CD8-positive, alpha-beta memory T cell (primary cell): Measurements from ENCODE around the gene CCDC85A. TPM values are rescaled to one million over a fixed set of nuclear protein-coding genes. Genes with fewer than 3 reads are reported as not detected.

Experiments used
- CTCF ChIA-PET: fragments of 350-600 bp; sonication (Branson Sonifier 250); formaldehyde crosslinking; loops from one replicate; lab custom pipeline; 2021; ENCODE audit warnings: antibody characterized with exemption; lab: Charles Lee
- POLR2A ChIA-PET: fragments of 350-600 bp; sonication (Branson Sonifier 250); formaldehyde crosslinking; loops from one replicate; lab custom pipeline; 2021; ENCODE audit warnings: antibody characterized with exemption; lab: Charles Lee
- DNase-seq, 5 donors: peaks; one replicate each; pipeline versions ENCODE4 v3.0.0 to v3.0.0-alpha.2; 2020 to 2022; ENCODE audit warnings: mixed read lengths in 1 of 5
- H3K27ac ChIP-seq: one replicate; pipeline ENCODE4 v1.7.0; 2013; ENCODE audit warnings: low read depth, mild to moderate bottlenecking, low read length, moderate library complexity
- H3K27me3 ChIP-seq: 2 replicates; pipeline ENCODE4 v1.7.0; 2013; ENCODE audit warnings: low read length, mild to moderate bottlenecking; ENCODE audit not compliant: insufficient read depth, poor library complexity, severe bottlenecking
- H3K36me3 ChIP-seq: 2 replicates; pipeline ENCODE4 v1.7.0; 2013; ENCODE audit warnings: mild to moderate bottlenecking, low read length, moderate library complexity; ENCODE audit not compliant: insufficient read depth
- H3K4me1 ChIP-seq: 2 replicates; pipeline ENCODE4 v1.7.0; 2013; ENCODE audit warnings: mild to moderate bottlenecking, low read length, moderate library complexity; ENCODE audit not compliant: insufficient read depth
- H3K4me3 ChIP-seq: 2 replicates; pipeline ENCODE4 v1.7.0; 2013; ENCODE audit warnings: mild to moderate bottlenecking, low read length
- H3K9me3 ChIP-seq: 2 replicates; pipeline ENCODE4 v1.7.0; 2013; ENCODE audit warnings: mild to moderate bottlenecking, low read length
- H3K27ac Mint-ChIP-seq, 8 donors: one replicate each; pipeline ENCODE4 v1.8.0; 2020 to 2021; ENCODE audit warnings: mixed read lengths in 8 of 8, mild to moderate bottlenecking in 6 of 8, inconsistent platforms in 3 of 8, moderate library complexity in 3 of 8
- H3K27me3 Mint-ChIP-seq, 2 donors: one replicate each; pipeline ENCODE4 v1.8.0; 2020 to 2021; ENCODE audit warnings: mixed read lengths in 2 of 2, mild to moderate bottlenecking in 1 of 2, moderate library complexity in 1 of 2
- H3K36me3 Mint-ChIP-seq, 3 donors: one replicate each; pipeline ENCODE4 v1.8.0; 2020 to 2021; ENCODE audit warnings: mixed read lengths in 3 of 3, inconsistent platforms in 1 of 3, mild to moderate bottlenecking in 1 of 3
- H3K4me1 Mint-ChIP-seq, 3 donors: one replicate each; pipeline ENCODE4 v1.8.0; 2020 to 2021; ENCODE audit warnings: mixed read lengths in 3 of 3, inconsistent platforms in 1 of 3, mild to moderate bottlenecking in 1 of 3
- H3K4me3 Mint-ChIP-seq, 7 donors: one replicate each; pipeline ENCODE4 v1.8.0; 2020 to 2021; ENCODE audit warnings: mixed read lengths in 7 of 7, mild to moderate bottlenecking in 6 of 7, moderate library complexity in 4 of 7, inconsistent platforms in 2 of 7
- H3K9me3 Mint-ChIP-seq, 5 donors: one replicate each; pipeline ENCODE4 v1.8.0; 2020 to 2022; ENCODE audit warnings: mixed read lengths in 5 of 5, mild to moderate bottlenecking in 3 of 5, moderate library complexity in 2 of 5, inconsistent platforms in 1 of 5
- polyA plus RNA-seq: library from polyadenylated mRNA; unstranded; fragments of 300-500 nt; fragmentation: Illumina TruSeq; gene quantifications from one replicate; pipeline ENCODE4 v1.2.3, GENCODE V29; 2021
- total RNA-seq, 2 experiments: library from RNA; stranded (reverse); gene quantifications; one replicate each; pipeline ENCODE4 v1.2.3, GENCODE V29; 2021

Gene CCDC85A
- total and polyA plus RNA-seq, 3 experiments from 2014 or later: not detected

DNA sequence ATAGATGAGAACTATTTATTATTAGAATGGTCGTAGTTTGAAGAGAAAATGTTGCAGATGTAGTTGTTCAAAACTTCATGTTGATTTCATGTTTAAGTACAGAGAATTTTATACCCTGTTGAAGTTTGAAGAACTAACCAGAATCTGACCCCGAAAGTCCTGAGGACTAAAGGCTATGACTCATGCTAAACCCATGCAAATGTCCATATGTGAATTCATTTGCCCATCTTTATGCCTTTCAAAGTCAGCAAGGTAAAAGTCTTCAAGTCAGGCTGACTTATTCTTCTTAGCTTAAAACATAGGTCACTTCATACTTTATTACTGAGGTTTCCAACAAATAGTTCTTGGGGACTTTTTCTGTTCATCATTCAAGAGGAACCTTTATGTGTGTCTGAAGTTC lies 185.5 kb downstream of the CCDC85A start:
- Mint-ChIP-seq H3K9me3 (peaks cover 2 to 18% (median 8%) of the 10 kb centered on the region in 5 donors), H3K4me3 (no peak overlapping the region), H3K36me3 (no peaks in the 10 kb centered on the region), H3K27ac (no peak overlapping the region), H3K4me1 (no peaks in the 10 kb centered on the region), H3K27me3 (no peaks in the 10 kb centered on the region)
- H3K36me3 ChIP-seq: no peaks in the 10 kb centered on the region
- H3K4me3 ChIP-seq: no peak overlapping the region
- ChIA-PET CTCF (no interaction called here), POLR2A (no interaction called here)
- no peaks in the 10 kb centered on the region for H3K27me3 ChIP-seq
- no peaks in the 10 kb centered on the region for H3K9me3 ChIP-seq
- H3K4me1 ChIP-seq: no peaks in the 10 kb centered on the region
- DNase-seq: no peak
- H3K27ac ChIP-seq: no peak overlapping the region

DNA sequence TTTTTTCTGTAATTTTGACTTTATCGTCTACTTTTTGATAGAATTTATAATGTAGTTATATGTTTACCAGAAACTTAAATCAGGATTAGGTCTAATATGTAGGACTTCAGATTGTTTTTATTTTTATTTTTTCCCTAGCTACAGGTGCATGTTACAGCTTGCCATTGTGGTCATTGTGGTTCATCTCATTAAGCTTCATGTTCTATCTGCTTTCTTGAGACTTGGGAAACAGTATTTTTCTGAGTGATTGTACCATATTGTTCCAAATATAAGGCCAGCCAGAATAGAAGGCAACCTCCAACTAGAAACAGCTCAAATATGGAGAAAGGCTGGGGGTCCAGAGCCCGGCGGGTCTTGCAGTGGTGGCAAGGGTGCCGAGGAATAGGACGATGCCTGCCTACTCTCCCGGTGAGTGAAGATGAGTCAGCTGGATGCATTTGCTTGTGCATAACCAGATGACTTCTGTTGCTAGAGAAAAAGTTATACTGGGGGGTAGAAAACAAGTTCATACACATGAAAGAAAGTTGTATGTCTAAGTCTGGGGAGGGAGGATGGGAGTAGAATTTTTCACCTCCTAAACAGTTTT lies 188.4 kb downstream of the CCDC85A start:
- H3K4me3 Mint-ChIP-seq: no peak overlapping the region
- H3K4me3 ChIP-seq: no peak overlapping the region
- H3K36me3 Mint-ChIP-seq: no peaks in the 10 kb centered on the region
- H3K9me3 ChIP-seq: no peaks in the 10 kb centered on the region
- H3K27ac Mint-ChIP-seq: no peak overlapping the region
- POLR2A ChIA-PET: no interaction called here
- no peaks in the 10 kb centered on the region for H3K4me1 Mint-ChIP-seq
- CTCF ChIA-PET: no interaction called here
- peaks cover 2 to 16% (median 6%) of the 10 kb centered on the region in 5 donors for H3K9me3 Mint-ChIP-seq
- H3K27me3 ChIP-seq: no peaks in the 10 kb centered on the region
- no peaks in the 10 kb centered on the region for H3K4me1 ChIP-seq
- H3K36me3 ChIP-seq: no peaks in the 10 kb centered on the region
- no peak for DNase-seq
- no peaks in the 10 kb centered on the region for H3K27me3 Mint-ChIP-seq
- no peak overlapping the region for H3K27ac ChIP-seq

DNA sequence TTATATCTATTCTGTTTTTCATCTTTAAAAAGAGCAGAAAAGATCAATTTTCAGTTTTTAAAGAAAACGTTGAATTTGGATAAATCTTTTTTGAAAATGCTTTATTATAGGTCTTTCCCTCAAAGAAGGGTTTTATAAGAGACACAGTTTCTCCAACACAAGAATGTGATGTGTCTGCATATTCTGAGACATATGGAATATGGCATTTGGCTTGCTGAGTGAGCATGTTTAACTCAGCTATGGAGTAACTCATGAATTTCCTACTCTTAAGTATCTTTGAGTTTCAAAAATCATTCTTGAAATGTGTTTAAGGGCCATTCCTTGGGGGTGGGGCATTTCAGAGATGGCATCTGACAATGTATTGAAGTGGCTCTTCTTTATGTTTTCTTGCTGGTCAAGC lies 191.5 kb downstream of the CCDC85A start:
- ChIA-PET POLR2A (no interaction called here), CTCF (no interaction called here)
- no peak for DNase-seq
- H3K9me3 ChIP-seq: no peaks in the 10 kb centered on the region
- Mint-ChIP-seq H3K9me3 (peaks cover 2 to 14% (median 7%) of the 10 kb centered on the region in 5 donors), H3K4me1 (no peaks in the 10 kb centered on the region), H3K36me3 (no peaks in the 10 kb centered on the region), H3K4me3 (no peak overlapping the region), H3K27me3 (no peaks in the 10 kb centered on the region), H3K27ac (no peak overlapping the region)
- H3K4me1 ChIP-seq: no peaks in the 10 kb centered on the region
- no peak overlapping the region for H3K27ac ChIP-seq
- H3K4me3 ChIP-seq: no peak overlapping the region
- no peaks in the 10 kb centered on the region for H3K36me3 ChIP-seq
- H3K27me3 ChIP-seq: no peaks in the 10 kb centered on the region

DNA sequence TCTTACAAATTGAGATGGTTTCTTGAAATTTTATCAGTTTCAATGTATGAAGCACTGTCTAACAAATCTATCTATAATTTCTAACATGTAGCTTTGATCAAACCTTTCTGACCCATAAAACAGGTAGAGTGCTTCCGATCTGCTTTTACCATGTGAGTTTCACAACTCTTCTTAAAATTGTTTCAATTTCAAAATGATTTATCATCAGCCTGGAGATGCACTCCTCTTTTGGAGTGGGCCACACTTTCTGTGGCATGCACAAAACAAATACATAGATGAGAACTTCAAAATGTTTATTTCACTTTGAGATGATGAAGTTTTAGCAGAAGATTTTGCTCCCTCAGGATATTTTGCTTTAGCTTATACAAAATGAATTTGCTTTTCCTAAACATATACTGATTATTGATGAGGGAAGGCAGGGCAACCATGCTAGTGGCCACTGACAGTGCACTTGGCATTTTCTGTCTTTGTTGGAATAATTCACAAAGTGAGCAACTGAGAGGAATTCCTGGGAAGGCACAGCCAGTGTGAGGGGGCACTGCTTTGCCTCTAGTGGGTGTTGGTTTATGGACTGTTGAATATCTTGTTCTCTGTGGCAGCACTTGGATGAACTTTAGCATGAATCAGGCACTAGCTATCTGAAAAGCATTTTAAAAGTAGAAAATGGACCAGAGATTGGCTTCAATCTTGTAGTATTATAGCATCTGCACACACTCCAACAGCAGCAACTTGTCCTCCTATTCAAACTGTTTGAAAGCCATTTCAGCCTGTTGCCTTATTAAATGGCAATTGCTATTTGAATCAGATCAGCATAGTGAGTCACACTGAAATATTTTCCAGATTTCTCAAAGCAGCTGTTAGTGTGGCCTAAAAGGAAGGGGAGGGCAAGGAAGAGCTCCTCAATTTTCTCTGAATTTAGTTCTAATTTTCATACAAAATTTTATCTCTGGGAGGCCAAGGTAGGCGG lies 193.2 kb downstream of the CCDC85A start:
- peaks cover 2 to 19% (median 7%) of the 10 kb centered on the region in 5 donors for H3K9me3 Mint-ChIP-seq
- H3K27me3 Mint-ChIP-seq: no peaks in the 10 kb centered on the region
- H3K4me3 ChIP-seq: no peak overlapping the region
- no peaks in the 10 kb centered on the region for H3K27me3 ChIP-seq
- H3K4me3 Mint-ChIP-seq: no peak overlapping the region
- POLR2A ChIA-PET: no interaction called here
- H3K4me1 ChIP-seq: no peaks in the 10 kb centered on the region
- no peak for DNase-seq
- H3K27ac Mint-ChIP-seq: no peak overlapping the region
- no peak overlapping the region for H3K27ac ChIP-seq
- CTCF ChIA-PET: no interaction called here
- no peaks in the 10 kb centered on the region for H3K36me3 ChIP-seq
- no peaks in the 10 kb centered on the region for H3K36me3 Mint-ChIP-seq
- no peaks in the 10 kb centered on the region for H3K9me3 ChIP-seq
- no peaks in the 10 kb centered on the region for H3K4me1 Mint-ChIP-seq

DNA sequence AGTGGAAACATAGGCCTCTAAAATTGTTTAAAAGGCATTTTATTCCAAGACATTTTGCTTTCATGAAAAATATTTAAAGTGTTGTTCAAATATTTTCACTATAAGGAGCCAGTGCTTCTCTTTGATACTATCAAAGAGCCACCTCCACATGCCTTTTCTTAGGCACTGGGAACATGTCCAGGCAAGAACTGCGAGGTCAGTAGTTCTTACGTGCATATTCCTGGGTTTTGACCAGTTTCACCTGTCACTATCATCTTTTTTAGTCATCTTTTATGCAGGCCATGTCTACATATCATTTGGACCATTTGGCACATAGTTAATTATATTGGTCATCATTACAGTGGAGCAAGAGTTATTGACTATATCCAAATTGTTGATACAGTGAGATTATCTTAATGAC lies 195.3 kb downstream of the CCDC85A start:
- no peaks in the 10 kb centered on the region for H3K36me3 ChIP-seq
- Mint-ChIP-seq H3K4me1 (no peaks in the 10 kb centered on the region), H3K4me3 (no peak overlapping the region), H3K9me3 (peaks cover 0 to 24% (median 4%) of the 10 kb centered on the region in 5 donors), H3K36me3 (no peaks in the 10 kb centered on the region), H3K27ac (no peak overlapping the region), H3K27me3 (no peaks in the 10 kb centered on the region)
- POLR2A ChIA-PET: no interaction called here
- no peaks in the 10 kb centered on the region for H3K27me3 ChIP-seq
- DNase-seq: no peak
- no peaks in the 10 kb centered on the region for H3K9me3 ChIP-seq
- CTCF ChIA-PET: no interaction called here
- H3K4me3 ChIP-seq: no peak overlapping the region
- H3K27ac ChIP-seq: no peak overlapping the region
- no peaks in the 10 kb centered on the region for H3K4me1 ChIP-seq

DNA sequence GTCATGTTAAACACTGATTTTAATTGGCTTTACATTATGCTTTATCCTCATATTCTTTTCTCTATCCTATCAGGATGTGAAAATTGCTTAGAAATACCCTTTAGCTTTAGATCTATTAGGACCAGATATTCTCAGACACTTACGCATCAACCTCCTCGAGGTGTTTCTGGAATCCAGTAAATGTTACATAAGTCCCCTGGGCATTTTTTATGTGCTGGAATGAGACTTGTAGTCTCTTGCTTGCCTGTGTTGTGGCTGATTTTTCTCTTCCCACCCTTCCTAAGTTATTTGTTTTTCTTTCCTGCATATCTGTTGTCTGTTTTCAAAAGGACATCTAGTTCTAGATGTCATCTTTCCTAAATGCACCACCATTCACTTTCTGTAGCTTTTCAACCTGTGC lies 197.1 kb downstream of the CCDC85A start:
- Histone ChIP-seq H3K4me1 (no peaks in the 10 kb centered on the region), H3K27ac (no peak overlapping the region), H3K4me3 (no peak overlapping the region), H3K9me3 (no peaks in the 10 kb centered on the region), H3K27me3 (no peaks in the 10 kb centered on the region), H3K36me3 (no peaks in the 10 kb centered on the region)
- Mint-ChIP-seq H3K4me1 (no peaks in the 10 kb centered on the region), H3K36me3 (no peaks in the 10 kb centered on the region), H3K9me3 (peaks cover 0 to 24% (median under 1%) of the 10 kb centered on the region in 5 donors), H3K27me3 (no peaks in the 10 kb centered on the region), H3K27ac (no peak overlapping the region), H3K4me3 (no peak overlapping the region)
- CTCF ChIA-PET: no interaction called here
- POLR2A ChIA-PET: no interaction called here
- DNase-seq: no peak

DNA sequence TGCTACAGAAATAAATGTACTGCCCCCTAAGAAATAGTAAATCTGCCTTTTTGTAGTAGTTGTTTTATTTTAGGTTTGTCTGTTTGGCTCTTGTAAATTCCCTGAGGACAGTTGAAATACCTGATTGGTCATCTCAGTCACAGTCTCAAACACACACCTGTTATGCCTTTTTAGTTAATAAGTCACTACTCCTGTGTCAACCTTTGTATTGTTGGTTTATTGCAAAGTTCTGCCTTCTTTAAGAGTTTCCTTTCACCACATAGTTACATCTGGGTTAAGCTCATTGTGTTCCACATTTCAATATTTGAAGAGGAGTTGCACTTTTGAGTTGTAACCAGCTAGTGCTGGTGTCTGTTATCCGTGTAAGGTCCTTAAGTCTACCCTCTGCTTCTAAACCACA lies 198.7 kb downstream of the CCDC85A start:
- Histone ChIP-seq H3K4me1 (no peaks in the 10 kb centered on the region), H3K27me3 (no peaks in the 10 kb centered on the region), H3K4me3 (no peak overlapping the region), H3K27ac (no peak overlapping the region), H3K36me3 (no peaks in the 10 kb centered on the region), H3K9me3 (no peaks in the 10 kb centered on the region)
- H3K27me3 Mint-ChIP-seq: no peaks in the 10 kb centered on the region
- no peak overlapping the region for H3K4me3 Mint-ChIP-seq
- no peaks in the 10 kb centered on the region for H3K4me1 Mint-ChIP-seq
- DNase-seq: no peak
- H3K9me3 Mint-ChIP-seq: peaks cover 0 to 20% (median 0%) of the 10 kb centered on the region in 5 donors
- ChIA-PET POLR2A (no interaction called here), CTCF (no interaction called here)
- H3K36me3 Mint-ChIP-seq: no peaks in the 10 kb centered on the region
- no peak overlapping the region for H3K27ac Mint-ChIP-seq

DNA sequence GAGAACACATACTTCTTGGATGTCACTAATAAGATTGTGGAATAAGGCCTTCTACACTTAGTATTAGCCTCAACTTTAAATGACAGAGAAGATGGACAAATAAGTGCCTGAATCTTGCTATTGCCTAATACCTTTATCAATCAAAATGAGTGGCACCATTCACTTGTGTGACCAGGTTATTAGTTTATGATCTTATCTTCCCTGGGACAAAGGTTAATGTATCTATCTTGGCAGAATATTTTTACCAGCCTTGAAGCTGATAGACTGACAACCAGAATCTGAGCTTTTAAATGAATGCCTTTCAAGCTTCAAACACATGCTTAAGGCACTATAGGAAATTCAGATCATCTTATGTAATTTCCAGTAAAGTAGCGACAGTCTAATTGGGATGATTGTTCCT lies 202.9 kb downstream of the CCDC85A start:
- Histone ChIP-seq H3K9me3 (no peaks in the 10 kb centered on the region), H3K4me3 (no peak overlapping the region), H3K36me3 (no peaks in the 10 kb centered on the region), H3K27me3 (no peaks in the 10 kb centered on the region), H3K4me1 (no peaks in the 10 kb centered on the region), H3K27ac (no peak overlapping the region)
- H3K27ac Mint-ChIP-seq: no peak overlapping the region
- no peaks in the 10 kb centered on the region for H3K4me1 Mint-ChIP-seq
- ChIA-PET CTCF (no interaction called here), POLR2A (no interaction called here)
- no peaks in the 10 kb centered on the region for H3K27me3 Mint-ChIP-seq
- H3K4me3 Mint-ChIP-seq: no peak overlapping the region
- DNase-seq: no peak
- H3K36me3 Mint-ChIP-seq: no peaks in the 10 kb centered on the region
- peaks cover 1 to 23% (median 2%) of the 10 kb centered on the region in 5 donors for H3K9me3 Mint-ChIP-seq
